Trophoblast cell (in vitro differentiated cells and primary cell): Measurements from ENCODE around the gene SMG9.
"Not testable (repeated sequence)": the region's sequence is repeated elsewhere in the genome, so short reads cannot be mapped to it uniquely, and the experiment has no call there.

Experiments used
- DNase-seq, 2 donors: peaks; one replicate each; pipeline ENCODE4 v3.0.0-alpha.2; 2016
- H2AFZ ChIP-seq: 2 replicates; pipeline ENCODE4 v1.6.1; 2013; ENCODE audit warnings: low read length, moderate library complexity, mild to moderate bottlenecking; ENCODE audit not compliant: insufficient read depth, poor library complexity
- H2AK5ac ChIP-seq: 2 replicates; pipeline ENCODE4 v1.6.1; 2013; ENCODE audit warnings: mild to moderate bottlenecking, low read length
- H2BK120ac ChIP-seq: 2 replicates; pipeline ENCODE4 v1.6.1; 2013; ENCODE audit warnings: low read length, mild to moderate bottlenecking, moderate library complexity; ENCODE audit not compliant: insufficient read depth, poor library complexity
- H2BK12ac ChIP-seq: 2 replicates; pipeline ENCODE4 v1.6.1; 2013; ENCODE audit warnings: mild to moderate bottlenecking, low read length, moderate library complexity
- H2BK5ac ChIP-seq: 2 replicates; pipeline ENCODE4 v1.6.1; 2013; ENCODE audit warnings: low read length, low read depth, moderate library complexity, mild to moderate bottlenecking; ENCODE audit not compliant: poor library complexity
- H3K14ac ChIP-seq: 2 replicates; pipeline ENCODE4 v1.6.1; 2013; ENCODE audit warnings: mild to moderate bottlenecking, low read length
- H3K18ac ChIP-seq: 2 replicates; pipeline ENCODE4 v1.6.1; 2013; ENCODE audit warnings: mild to moderate bottlenecking, low read length
- H3K23ac ChIP-seq: 2 replicates; pipeline ENCODE4 v1.6.1; 2013; ENCODE audit warnings: low read length
- H3K27ac ChIP-seq: 2 replicates; pipeline ENCODE4 v1.5.1; 2013; ENCODE audit warnings: low read depth, mild to moderate bottlenecking, inconsistent platforms, low read length, moderate library complexity
- H3K27me3 ChIP-seq: 2 replicates; pipeline ENCODE4 v1.6.1; 2013; ENCODE audit warnings: inconsistent platforms, mild to moderate bottlenecking, low read length, moderate library complexity; ENCODE audit not compliant: insufficient read depth
- H3K36me3 ChIP-seq, 2 experiments: 1 replicate in 1 of 2; 2 replicates in 1 of 2; pipeline ENCODE4 v1.6.1; 2013; ENCODE audit warnings: low read length in 2 of 2, mild to moderate bottlenecking in 2 of 2, moderate library complexity in 1 of 2; ENCODE audit not compliant: insufficient read depth in 2 of 2, control insufficient read depth in 1 of 2
- H3K4ac ChIP-seq: 2 replicates; pipeline ENCODE4 v1.6.1; 2013; ENCODE audit warnings: low read depth, mild to moderate bottlenecking, low read length, moderate library complexity
- H3K4me1 ChIP-seq, 2 experiments: 1 replicate in 1 of 2; 2 replicates in 1 of 2; pipeline ENCODE4 v1.6.1; 2013; ENCODE audit warnings: low read length in 2 of 2, mild to moderate bottlenecking in 2 of 2, moderate library complexity in 1 of 2; ENCODE audit not compliant: insufficient read depth in 2 of 2, control insufficient read depth in 1 of 2
- H3K4me2 ChIP-seq: 2 replicates; pipeline ENCODE4 v1.6.1; 2013; ENCODE audit warnings: inconsistent platforms, mild to moderate bottlenecking, low read length, moderate library complexity
- H3K4me3 ChIP-seq: 2 replicates; pipeline ENCODE4 v1.5.1; 2013; ENCODE audit warnings: mild to moderate bottlenecking, low read depth, low read length, inconsistent platforms
- H3K79me1 ChIP-seq: one replicate; pipeline ENCODE4 v1.6.1; 2013; ENCODE audit warnings: low read length
- H3K79me2 ChIP-seq: 2 replicates; pipeline ENCODE4 v1.6.1; 2013; ENCODE audit warnings: low read length, mild to moderate bottlenecking; ENCODE audit not compliant: control insufficient read depth, insufficient read depth, poor library complexity
- H3K9ac ChIP-seq: 2 replicates; pipeline ENCODE4 v1.6.1; 2013; ENCODE audit warnings: mild to moderate bottlenecking, low read length
- H3K9me3 ChIP-seq: 2 replicates; pipeline ENCODE4 v1.6.1; 2013; ENCODE audit warnings: low read depth, mild to moderate bottlenecking, control low read depth, inconsistent platforms, low read length; ENCODE audit not compliant: insufficient read depth
- H4K12ac ChIP-seq: 2 replicates; pipeline ENCODE4 v1.6.1; 2013; ENCODE audit warnings: low read depth, mild to moderate bottlenecking, low read length, moderate library complexity
- H4K8ac ChIP-seq: 2 replicates; pipeline ENCODE4 v1.6.1; 2013; ENCODE audit warnings: low read depth, mild to moderate bottlenecking, low read length, moderate library complexity
- H4K91ac ChIP-seq: one replicate; pipeline ENCODE4 v1.6.1; 2013; ENCODE audit warnings: low read depth, mild to moderate bottlenecking, low read length, moderate library complexity
- WGBS: extraction: QIAGEN DNeasy Blood & Tissue Kit; methylation state at CpG from one replicate; pipeline ENCODE4 v1.1.7; 2013; ENCODE audit warnings: missing lambda C conversion rate; ENCODE audit not compliant: insufficient read length, insufficient coverage; ENCODE audit errors: extremely low coverage; 5-methylcytosine and 5-hydroxymethylcytosine counted together

Gene SMG9

GRCh38 chr19:43682269-43682668 lies 72.5 kb downstream of the SMG9 start:
- H3K9ac ChIP-seq, H3K23ac ChIP-seq, H2BK120ac ChIP-seq, H3K27ac ChIP-seq, H4K91ac ChIP-seq, H4K12ac ChIP-seq, H3K4ac ChIP-seq, H3K79me1 ChIP-seq, DNase-seq, H3K4me2 ChIP-seq, H2AK5ac ChIP-seq, H3K18ac ChIP-seq, H3K27me3 ChIP-seq, H2BK12ac ChIP-seq, H3K9me3 ChIP-seq, H3K79me2 ChIP-seq, H3K36me3 ChIP-seq, H2AFZ ChIP-seq, H3K14ac ChIP-seq, H4K8ac ChIP-seq, H3K4me1 ChIP-seq, H2BK5ac ChIP-seq, H3K4me3 ChIP-seq: not testable (repeated sequence)
- no CpG with 5 or more reads among the region's 5 CpGs for WGBS

- H3K14ac ChIP-seq, result no peak overlapping the region
- no peaks in the 10 kb centered on the region for H3K4me1 ChIP-seq
- H2AFZ ChIP-seq, result no peak overlapping the region
- H2BK120ac ChIP-seq, result no peak overlapping the region
- no peak overlapping the region for H4K12ac ChIP-seq
- H3K23ac ChIP-seq, result no peak overlapping the region
- H3K4me2 ChIP-seq, result no peak overlapping the region
- H3K9ac ChIP-seq, result no peak overlapping the region
- no peaks in the 10 kb centered on the region for H3K36me3 ChIP-seq
- no peak overlapping the region for H2AK5ac ChIP-seq
- no peak overlapping the region for H2BK12ac ChIP-seq
- H4K91ac ChIP-seq, result no peak overlapping the region
- peak in 1 of 2 donors; percentile 13 for DNase-seq
- H3K27ac ChIP-seq, result no peak overlapping the region
- WGBS, result no CpG with 5 or more reads among the region's 5 CpGs
- H2BK5ac ChIP-seq, result no peak overlapping the region
- H3K9me3 ChIP-seq, result no peaks in the 10 kb centered on the region
- no peak overlapping the region for H3K4me3 ChIP-seq
- H3K79me2 ChIP-seq, result no peaks in the 10 kb centered on the region
- no peaks in the 10 kb centered on the region for H3K27me3 ChIP-seq
- H4K8ac ChIP-seq, result no peak overlapping the region
- H3K79me1 ChIP-seq, result no peaks in the 10 kb centered on the region
- no peak overlapping the region for H3K18ac ChIP-seq
- no peak overlapping the region for H3K4ac ChIP-seq
Observed at GRCh38 chr19:43681821-43682220, 72.9 kb downstream of the SMG9 start.

GRCh38 chr19:43678512-43679261 lies 76.1 kb downstream of the SMG9 start:
- no peak overlapping the region for H4K12ac ChIP-seq
- H2AFZ ChIP-seq, result no peak overlapping the region
- peaks cover 3 to 4% of the 10 kb centered on the region in 2 experiments for H3K4me1 ChIP-seq
- no peak overlapping the region for H3K23ac ChIP-seq
- peaks cover 4% of the 10 kb centered on the region for H3K9me3 ChIP-seq
- H4K8ac ChIP-seq, result no peak overlapping the region
- H3K27ac ChIP-seq, result no peak overlapping the region
- no peaks in the 10 kb centered on the region for H3K27me3 ChIP-seq
- H3K79me2 ChIP-seq, result no peaks in the 10 kb centered on the region
- WGBS, result no CpG with 5 or more reads among the region's 11 CpGs
- H2AK5ac ChIP-seq, result no peak overlapping the region
- no peak overlapping the region for H2BK12ac ChIP-seq
- H3K36me3 ChIP-seq, result no peaks in the 10 kb centered on the region
- H3K4me3 ChIP-seq, result no peak overlapping the region
- H3K14ac ChIP-seq, result no peak overlapping the region
- H3K4me2 ChIP-seq, result no peak overlapping the region
- no peak overlapping the region for H3K4ac ChIP-seq
- H3K79me1 ChIP-seq, result no peaks in the 10 kb centered on the region
- no peak for DNase-seq
- H2BK5ac ChIP-seq, result no peak overlapping the region
- no peak overlapping the region for H3K18ac ChIP-seq
- H3K9ac ChIP-seq, result no peak overlapping the region
- no peak overlapping the region for H4K91ac ChIP-seq
- no peak overlapping the region for H2BK120ac ChIP-seq
